Stimulated activated CD8-positive, alpha-beta memory T cell treated with anti-CD3 and anti-CD28 coated beads, Interleukin-2, amount 100 ng/mL, for 1 hour (primary cell): ENCODE data around the gene UQCRC1.

Experiments
- DNase-seq, 2 donors: peaks; one replicate each; pipeline ENCODE4 v3.0.0-alpha.2; 2020; ENCODE audit warnings: low read depth in 2 of 2

UQCRC1 gene

DNA sequence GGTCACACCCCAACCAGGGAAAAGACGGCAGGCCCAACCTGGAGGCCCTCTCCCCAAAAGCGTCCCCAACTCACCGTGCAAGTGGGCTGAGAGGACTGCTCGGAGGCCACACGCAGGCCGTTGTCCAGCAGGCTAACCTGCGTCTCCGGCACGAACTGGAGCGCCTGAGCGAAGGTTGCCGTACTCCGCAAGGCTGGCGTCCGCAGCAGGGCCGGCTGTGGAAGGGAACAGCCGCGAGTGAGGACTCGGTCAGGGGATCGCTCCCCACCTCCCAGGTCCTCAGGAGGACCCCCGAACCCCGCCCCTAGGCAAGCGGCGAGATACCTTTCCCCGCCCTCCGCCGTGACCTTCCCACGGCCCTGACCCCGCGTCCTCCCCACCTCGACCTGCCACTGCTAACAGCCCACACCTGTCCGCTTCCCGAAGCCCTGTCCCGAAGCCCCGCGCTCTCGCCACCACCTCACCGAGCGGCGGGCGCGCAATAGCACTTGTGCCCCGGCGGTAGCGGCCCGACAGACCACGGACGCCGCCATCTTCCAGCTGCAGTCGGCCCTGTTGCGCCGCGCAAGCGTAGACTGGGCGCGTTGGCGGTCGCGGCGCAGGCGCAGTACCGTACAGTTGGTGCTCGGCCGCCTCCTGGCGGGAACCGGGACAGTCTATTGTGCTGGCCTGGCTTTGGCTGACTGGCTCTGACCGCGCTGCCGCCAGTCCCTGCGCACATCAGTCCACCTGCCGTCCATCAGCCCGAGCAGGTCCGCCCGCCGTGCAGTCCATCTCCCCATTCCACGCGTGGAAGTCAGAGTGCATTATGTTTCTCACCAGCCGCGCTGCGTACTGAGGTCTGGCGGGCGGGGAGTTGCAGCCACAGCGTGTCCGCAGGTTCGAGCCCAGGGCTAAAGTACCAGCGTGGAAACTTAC is at the start of gene UQCRC1:
TSS of gene UQCRC1 (minus strand) at position 559 of the 918 bp plus-strand sequence. CDS start at position 533, 26 bp downstream.
- DNase-seq: peak; percentile 84 to 85

- no peak for DNase-seq
These were observed 47.4 kb upstream of the UQCRC1 start for GRCh38 chr3:48656841-48657281.

DNA sequence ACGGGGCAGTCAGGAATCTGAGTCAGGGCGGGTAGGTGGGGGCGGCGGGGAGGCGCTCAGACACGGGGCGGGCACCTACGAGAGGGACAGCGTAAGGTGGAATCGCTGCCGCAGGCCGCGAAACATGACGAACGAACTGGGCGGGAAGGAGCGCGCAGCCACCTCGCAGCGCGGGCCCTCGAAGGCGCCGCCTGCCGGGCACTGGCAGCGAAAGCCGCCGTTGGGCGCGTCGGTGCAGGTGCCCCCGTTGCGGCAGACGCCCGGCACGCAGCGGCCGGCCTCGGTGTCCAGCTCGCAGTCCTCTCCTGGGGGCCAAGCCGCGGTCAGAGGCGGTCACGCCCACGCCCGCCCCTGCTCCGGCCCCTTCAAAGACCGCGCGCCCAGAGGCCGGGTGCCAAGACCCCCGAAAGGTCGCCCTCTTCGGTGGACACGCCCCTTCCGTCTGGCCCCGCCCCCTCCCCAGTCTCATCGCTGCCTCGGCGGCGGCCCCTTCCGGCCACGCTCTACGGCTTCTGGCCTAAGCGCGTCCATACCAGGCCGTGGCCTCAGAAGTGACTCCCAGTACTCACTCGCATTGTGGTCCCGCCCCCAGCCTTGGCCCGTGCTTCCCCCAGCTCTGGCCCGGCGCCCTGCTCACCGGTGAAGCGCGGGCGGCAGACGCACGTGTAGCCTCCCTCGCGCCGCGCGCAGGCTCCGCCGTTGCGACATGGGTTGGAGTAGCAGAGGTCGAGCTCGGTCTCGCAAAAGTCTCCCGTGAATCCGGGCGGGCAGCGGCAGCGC is 46.8 kb upstream of the UQCRC1 start:
- DNase-seq: peak; percentile 68 to 74

- DNase-seq: peak in 1 of 2 donors; percentile 33
These were observed 46.2 kb upstream of the UQCRC1 start for GRCh38 chr3:48655606-48656005.

- DNase-seq: no peak
These were observed 45.6 kb upstream of the UQCRC1 start for GRCh38 chr3:48655063-48655462.

DNA sequence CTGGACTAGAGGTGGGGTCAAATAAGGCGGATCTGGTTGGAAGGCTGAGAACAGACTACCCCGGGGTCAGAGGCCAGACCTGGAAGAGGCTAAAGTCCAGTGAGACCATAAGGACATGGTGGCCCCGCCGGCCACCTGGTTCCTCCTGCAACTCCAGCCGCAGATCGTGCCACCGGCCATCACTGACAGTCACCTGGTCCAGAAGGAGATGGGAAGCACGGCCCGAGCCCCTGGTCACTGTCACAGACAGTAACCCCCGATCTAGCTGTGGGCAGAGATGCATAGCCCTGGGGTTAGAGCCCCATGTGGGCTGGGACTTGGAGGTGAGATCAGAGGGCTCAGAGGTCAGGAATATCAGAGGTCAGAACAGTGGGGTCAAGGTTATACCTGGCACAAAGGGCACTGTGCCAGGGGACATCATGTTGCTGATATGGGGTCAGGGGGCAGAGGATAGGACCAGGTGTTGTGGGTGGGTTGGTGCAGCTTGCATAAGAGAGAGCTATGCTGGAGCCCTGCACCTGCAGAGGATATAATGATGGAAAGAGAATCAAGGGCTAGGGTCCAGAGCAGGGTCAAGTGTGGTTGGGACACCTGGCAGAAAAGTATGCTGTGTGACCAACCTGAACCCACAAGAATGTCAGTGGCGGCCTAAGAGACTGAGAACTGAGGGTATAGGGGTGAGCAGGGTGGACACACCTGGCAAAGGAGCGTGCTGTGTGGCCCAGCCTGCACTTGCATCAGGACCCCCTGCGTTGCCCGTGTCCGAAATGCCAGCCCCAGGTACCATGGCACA is 43.7 kb upstream of the UQCRC1 start:
- no peak for DNase-seq

DNA sequence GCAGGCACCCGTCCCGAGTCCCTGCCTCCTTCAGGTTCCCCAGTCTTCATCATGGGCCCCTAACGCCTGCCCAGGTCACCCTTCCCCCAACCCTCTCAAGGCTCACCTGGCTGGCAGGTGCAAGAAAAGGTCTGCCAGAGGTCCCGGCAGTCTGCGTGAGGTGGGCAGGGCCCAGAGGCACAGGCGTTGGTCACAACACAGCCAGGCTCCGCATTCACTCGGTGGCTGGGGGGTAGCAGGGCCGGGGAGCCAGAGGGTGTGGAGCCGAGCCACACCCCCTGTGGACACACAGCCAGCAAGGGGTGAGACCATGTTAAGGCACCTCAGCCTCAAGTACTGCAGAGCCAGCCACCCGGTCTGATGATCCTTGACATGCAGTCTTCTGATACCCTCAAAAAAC is 42.3 kb upstream of the UQCRC1 start:
- DNase-seq: no peak

DNA sequence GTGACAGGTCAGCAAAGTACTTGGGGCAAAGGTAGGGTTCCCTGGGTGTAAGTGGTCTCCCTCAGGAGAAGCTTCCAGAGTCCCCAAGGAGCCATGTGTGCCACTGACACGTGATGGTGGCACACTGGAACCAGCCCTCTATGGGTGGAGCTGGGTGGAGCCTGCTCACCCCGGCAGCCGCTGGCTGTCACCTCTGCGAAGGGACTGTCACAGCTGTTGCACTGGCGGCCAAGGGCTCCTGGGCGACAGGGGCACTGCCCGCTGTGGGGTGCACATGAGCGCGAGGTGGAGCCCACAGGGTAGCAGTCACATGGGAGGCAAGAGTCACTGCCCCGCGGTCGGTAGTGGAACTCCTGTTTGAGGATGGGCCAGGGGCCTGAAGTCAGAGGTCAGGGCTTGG is 41.3 kb upstream of the UQCRC1 start:
- no peak for DNase-seq

DNA sequence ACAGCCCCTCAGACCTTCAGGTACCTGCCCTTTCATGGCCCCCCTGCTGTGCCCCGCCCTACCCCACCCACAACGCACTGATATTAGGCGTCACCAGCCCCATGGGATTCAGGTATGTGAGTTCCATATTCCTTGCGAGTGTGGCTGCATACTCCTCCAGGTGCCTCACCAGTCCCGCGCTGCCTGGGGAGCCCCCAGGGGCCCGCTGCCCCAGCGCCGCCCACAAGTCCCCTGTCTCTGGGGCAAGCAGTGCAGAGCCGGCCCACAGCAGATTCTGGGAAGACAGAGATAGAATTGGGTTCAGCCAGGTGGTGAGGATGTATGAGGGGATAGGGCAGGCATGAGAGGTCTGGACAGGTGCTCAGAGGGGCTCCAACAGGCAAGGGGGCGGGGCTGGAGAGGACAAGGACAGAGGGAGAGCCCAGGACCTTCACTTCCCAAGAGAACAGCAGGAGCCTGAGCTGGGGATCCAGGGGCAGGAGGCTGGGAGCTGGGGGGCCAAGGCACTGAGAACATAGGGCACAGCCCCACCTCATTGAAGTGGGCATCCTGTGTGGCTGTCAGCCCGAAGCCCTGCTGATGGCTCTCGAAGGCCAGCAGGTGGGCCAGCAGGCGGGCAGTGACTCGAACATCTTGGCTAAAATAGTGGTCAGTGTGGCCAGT is 38.9 kb upstream of the UQCRC1 start:
- no peak for DNase-seq

GRCh38 chr3:48647714-48648113 is 38.3 kb upstream of the UQCRC1 start:
- no peak for DNase-seq

GRCh38 chr3:48644898-48645760 is 35.7 kb upstream of the UQCRC1 start:
- no peak for DNase-seq

- DNase-seq: no peak
These were observed 33.2 kb upstream of the UQCRC1 start for GRCh38 chr3:48642605-48643004.

DNA sequence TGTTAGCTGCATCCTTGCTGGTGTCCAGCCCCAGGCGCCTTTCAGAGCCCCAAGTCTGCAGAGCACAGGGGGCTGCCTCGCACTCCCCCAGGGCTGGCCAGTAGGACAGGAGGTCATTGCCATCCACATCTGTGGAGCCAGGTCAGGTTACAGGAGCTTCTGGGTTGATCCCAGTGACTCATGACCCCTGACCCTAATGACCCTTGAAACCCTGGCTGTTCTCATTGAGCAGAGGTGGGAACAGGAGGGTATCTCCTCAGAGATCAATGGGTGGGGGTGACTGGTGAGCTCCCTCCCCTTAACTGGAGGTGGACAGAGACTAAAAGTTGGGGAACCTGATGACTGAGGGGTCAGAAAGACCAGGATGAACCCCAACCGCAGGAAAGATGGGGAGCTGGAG is 31.9 kb upstream of the UQCRC1 start:
- DNase-seq: no peak

DNA sequence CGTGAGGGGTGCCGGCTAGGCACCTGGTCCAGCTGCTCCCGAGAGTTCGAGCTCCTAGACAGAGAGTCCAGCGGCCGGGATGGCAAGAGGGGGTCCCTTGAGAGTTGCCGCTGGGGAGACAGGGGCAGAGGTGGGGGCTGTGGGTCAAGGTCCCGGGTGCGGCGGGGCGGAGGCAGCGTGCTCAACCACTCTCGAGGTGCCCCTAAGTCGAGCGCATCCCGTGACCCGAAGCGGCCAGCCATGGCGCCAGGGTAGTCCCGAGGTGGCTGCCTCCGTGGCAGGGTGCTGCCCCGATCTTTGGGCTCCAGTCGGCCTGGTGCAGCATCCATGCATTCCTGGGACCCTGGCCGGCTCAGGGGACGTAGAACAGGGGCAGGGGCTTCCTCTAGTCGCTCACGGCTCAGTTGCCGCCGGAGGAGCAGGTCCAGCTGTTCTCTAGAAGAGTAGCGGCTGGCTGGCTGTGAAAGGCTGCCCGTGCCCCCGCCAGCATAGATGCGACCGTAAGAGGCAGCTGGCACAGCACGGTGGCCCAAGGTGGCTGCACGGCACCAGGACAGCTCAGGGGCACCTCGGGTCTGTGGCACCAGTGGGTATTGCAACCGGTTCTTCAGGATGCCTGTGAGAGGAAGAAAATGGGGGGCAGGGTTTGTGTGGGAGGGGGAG is 30.6 kb upstream of the UQCRC1 start:
- no peak for DNase-seq

DNA sequence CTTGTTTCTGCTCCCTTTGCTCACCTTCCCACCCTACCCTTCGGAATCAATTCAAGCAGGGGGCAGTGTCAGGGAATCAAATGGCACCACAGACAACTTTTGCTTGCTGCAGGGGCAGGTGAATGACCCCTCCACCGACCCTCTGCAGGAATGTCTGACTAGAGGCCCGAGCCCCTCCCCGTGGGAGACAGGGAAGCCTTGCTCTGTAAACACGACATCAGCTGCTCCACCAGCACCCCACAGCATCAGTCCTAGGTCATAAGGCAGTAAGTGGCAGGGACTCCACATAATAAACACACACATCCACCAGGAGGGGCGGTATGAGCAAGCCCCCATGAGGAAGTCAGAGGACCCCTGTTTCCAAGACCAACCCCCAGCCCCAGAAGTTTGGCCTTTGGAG is 27.9 kb upstream of the UQCRC1 start:
- no peak for DNase-seq

DNA sequence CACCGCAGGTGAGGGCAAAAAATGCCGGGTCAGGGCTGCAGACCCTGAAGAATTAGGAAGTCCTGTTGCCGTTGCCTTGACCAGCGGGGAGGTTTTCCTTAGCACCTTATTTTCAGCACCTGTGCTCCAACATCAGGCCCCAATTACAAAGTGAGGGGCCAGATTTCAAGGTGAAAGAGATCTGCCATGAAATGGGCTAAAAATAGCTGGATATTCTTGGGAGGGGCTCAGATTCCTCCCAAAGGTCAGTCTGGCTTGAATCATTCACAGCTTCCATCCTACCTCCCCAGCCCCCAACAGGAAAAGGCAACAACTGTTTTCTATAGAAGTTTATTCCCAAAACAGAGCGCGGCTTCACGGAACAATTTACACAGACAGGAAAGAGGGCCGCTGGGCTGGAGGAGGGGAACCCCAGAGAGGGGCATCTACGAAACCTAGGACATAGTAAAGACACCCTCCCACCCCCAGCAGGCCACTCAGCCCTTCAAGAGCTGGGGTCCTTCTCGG is 26.8 kb upstream of the UQCRC1 start:
- no peak for DNase-seq

DNA sequence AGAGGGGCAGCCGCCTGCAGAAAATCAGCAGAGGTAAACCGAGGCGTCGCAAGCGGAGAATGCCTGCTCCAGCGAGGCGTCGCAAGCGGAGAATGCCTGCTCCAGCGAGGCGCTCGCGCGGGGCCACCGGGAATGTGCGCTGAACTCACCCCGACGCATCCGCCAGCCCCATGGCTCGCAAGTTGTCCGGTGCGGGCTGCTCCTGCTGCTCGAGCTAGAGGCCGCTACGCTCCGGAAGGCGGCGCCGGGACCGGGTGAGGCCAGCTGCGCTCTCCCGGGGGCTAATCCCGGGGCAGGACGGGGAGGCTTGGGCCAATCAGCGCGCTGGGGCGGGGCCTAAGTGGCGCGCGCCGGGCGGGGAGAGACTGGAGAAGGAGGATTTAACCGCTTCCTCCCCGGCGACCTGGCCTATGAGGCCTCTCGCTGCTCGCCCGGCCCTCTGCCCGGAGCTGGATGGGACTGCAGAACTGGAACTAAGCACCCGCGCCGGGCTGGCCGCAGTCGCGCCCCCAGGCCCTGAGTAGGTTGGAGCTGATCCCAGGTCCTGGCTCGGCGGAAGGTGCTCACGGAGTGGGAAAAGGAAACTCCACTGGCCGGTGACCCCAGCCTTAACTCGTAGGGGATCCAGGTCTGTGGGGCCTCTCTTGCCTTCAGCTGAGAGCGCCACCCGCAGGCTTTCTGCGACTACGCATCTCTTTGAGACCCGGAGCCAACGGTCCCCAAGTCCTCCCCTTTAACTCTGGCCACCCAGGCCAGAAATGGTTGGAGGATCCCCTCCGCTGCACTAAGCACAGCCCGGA is 26.0 kb upstream of the UQCRC1 start, which contains the start of gene SLC26A6:
TSS of gene SLC26A6 (minus strand) at position 240 of the 800 bp plus-strand sequence. CDS start at position 172, 68 bp downstream.
- peak; percentile 84 to 87 for DNase-seq

DNA sequence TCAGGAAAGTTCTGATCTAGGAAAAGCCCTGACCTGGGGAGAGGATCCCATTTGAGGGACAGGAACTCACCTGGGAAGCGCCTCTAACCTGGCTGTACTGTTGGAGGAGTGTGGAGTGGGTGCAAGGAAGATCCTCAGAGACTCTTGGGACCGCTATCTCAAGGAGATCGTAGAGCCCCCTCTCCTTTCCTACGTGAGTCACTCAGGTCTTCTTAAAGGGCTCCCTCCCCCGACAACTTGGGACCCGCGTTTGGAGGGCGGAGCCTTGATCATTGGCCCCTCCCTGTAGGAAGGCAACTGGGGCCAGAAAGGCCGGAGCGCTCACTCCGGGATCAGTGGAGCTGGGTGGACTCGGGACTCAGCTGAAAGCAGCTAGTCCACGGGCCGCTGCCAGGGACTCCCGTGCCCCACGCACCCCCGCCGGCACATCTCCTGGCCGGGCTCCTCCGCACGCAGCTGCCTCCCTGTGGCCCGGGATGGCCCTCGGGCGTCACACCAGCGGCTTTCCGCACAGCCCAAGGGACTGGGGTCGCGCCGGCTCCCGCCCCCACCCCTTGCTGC is 25.3 kb upstream of the UQCRC1 start:
- DNase-seq: peak in 1 of 2 donors; percentile 29
